K562 (cell line): ENCODE measurements around the gene FCHSD1. TPM values are rescaled to one million over a fixed set of nuclear protein-coding genes. Genes with fewer than 3 reads are reported as not detected.

Experiments used
- ATF4 ChIP-seq: fragments of 450-650 bp; formaldehyde crosslinking; IDR thresholded peaks from 2 replicates; pipeline ENCODE4 v1.4.0; 2022; ENCODE audit warnings: mild to moderate bottlenecking, moderate library complexity
- DMBX1 ChIP-seq: fragments of 250-450 bp; sonication (Bioruptor Pico); IDR thresholded peaks from 2 replicates; pipeline ENCODE4 v1.8.0; 2022; ENCODE audit warnings: inconsistent platforms, mild to moderate bottlenecking, moderate library complexity, borderline replicate concordance
- EHMT2 ChIP-seq: fragments of 450-650 bp; IDR thresholded peaks from 2 replicates; pipeline ENCODE4 v1.6.1; 2018; ENCODE audit warnings: antibody characterized with exemption
- FOXK2 ChIP-seq, 2 experiments: fragments of 450-650 bp; IDR thresholded peaks in 1 of 2; conservative IDR thresholded peaks in 1 of 2; 2 replicates each; pipeline ENCODE4 v1.6.1; 2016; ENCODE audit warnings: low read depth in 2 of 2, mild to moderate bottlenecking in 1 of 2
- GTF2B ChIP-seq: IDR thresholded peaks from 2 replicates; pipeline ENCODE4 v1.6.1; 2011; ENCODE audit not compliant: insufficient read length; ENCODE audit errors: extremely low read depth
- KDM5B ChIP-seq: fragments of 200-600 bp; sonication (generic); IDR thresholded peaks from 2 replicates; pipeline ENCODE4 v1.6.1; 2012; ENCODE audit warnings: low read depth, mild to moderate bottlenecking, moderate library complexity, low read length, control low read depth, inconsistent platforms; ENCODE audit not compliant: insufficient replicate concordance
- LEF1 ChIP-seq: fragments of 450-650 bp; IDR thresholded peaks from 2 replicates; pipeline ENCODE4 v1.6.1; 2016; ENCODE audit warnings: mild to moderate bottlenecking
- NFIX ChIP-seq: fragments of 250-450 bp; sonication (Bioruptor Pico); IDR thresholded peaks from 2 replicates; pipeline ENCODE4 v1.4.0; 2020; ENCODE audit warnings: low read depth, mild to moderate bottlenecking, moderate library complexity
- NR4A1 ChIP-seq, 2 experiments: fragments of 250-450 bp in 1 of 2; fragments of 450-650 bp in 1 of 2; sonication (Bioruptor Pico) in 1 of 2; IDR thresholded peaks; 2 replicates each; pipeline versions ENCODE4 v1.4.0 to v1.6.1; 2016 to 2020; ENCODE audit warnings: mild to moderate bottlenecking in 2 of 2, missing compliant biosample characterization in 1 of 2, missing genetic modification characterization in 1 of 2, moderate library complexity in 1 of 2
- PHF8 ChIP-seq: fragments of 200-600 bp; sonication (generic); IDR thresholded peaks from 2 replicates; pipeline ENCODE4 v1.6.1; 2012; ENCODE audit warnings: mixed run types, mild to moderate bottlenecking, inconsistent platforms, low read length, moderate library complexity, borderline replicate concordance
- POLR2AphosphoS5 ChIP-seq: IDR thresholded peaks from 2 replicates; pipeline ENCODE4 v1.6.1; 2011; ENCODE audit warnings: mild to moderate bottlenecking, low read depth, low read length, moderate library complexity; ENCODE audit not compliant: control insufficient read depth, insufficient read depth
- PTRF ChIP-seq: fragments of 450-650 bp; IDR thresholded peaks from 2 replicates; pipeline ENCODE4 v1.6.1; 2016; ENCODE audit warnings: mild to moderate bottlenecking, missing genetic modification characterization, missing compliant biosample characterization
- RAD51 ChIP-seq: fragments of 450-650 bp; IDR thresholded peaks from 2 replicates; pipeline ENCODE4 v1.7.1; 2016; ENCODE audit warnings: low read depth, mild to moderate bottlenecking, borderline replicate concordance
- SMARCE1 ChIP-seq: fragments of 450-650 bp; IDR thresholded peaks from 2 replicates; pipeline ENCODE4 v1.7.1; 2016; ENCODE audit warnings: mild to moderate bottlenecking
- STAT5B ChIP-seq: fragments of 250-450 bp; sonication (Bioruptor Pico); IDR thresholded peaks from 2 replicates; pipeline ENCODE4 v1.8.0; 2021; ENCODE audit warnings: mild to moderate bottlenecking, inconsistent platforms
- TEAD4 ChIP-seq, 2 experiments: sonication (generic) in 1 of 2; formaldehyde crosslinking in 1 of 2; IDR thresholded peaks; 2 replicates each; pipeline versions ENCODE4 v1.6.1 to v1.8.0; 2012 to 2022; ENCODE audit warnings: borderline replicate concordance in 1 of 2, inconsistent platforms in 1 of 2, low read length in 1 of 2, mild to moderate bottlenecking in 1 of 2, missing genetic modification reagents in 1 of 2
- ZNF431 ChIP-seq: sonication (generic); formaldehyde crosslinking; IDR thresholded peaks from 2 replicates; pipeline ENCODE4 v1.8.0; 2022; ENCODE audit warnings: mild to moderate bottlenecking, missing genetic modification reagents
- ZNF780A ChIP-seq: fragments of 250-450 bp; sonication (Bioruptor Pico); IDR thresholded peaks from 2 replicates; pipeline ENCODE4 v1.5.0; 2021; ENCODE audit warnings: mild to moderate bottlenecking
- polyA plus RNA-seq, 8 experiments: library from polyadenylated mRNA; depleted of rRNA in 4 of 8; stranded (reverse) in 5 of 8; unstranded in 3 of 8; fragments of >200 nt; fragmentation: Nextera tagmentation in 2 of 8; fragmentation: Illumina TruSeq in 1 of 8; extraction: Ambion mirVana in 2 of 8; extraction: Trizol in 1 of 8; gene quantifications; 2 replicates each; pipeline versions ENCODE4 v1.2.1 to v1.2.3, GENCODE V29; 2011 to 2014; ENCODE audit warnings: inconsistent platforms in 1 of 8, missing spikeins in 1 of 8
- total RNA-seq, 7 experiments: library from RNA; depleted of rRNA in 6 of 7; stranded (reverse); fragments of >200 nt in 6 of 7; fragmentation: Illumina TruSeq in 2 of 7; extraction: Trizol in 2 of 7; gene quantifications; 2 replicates each; pipeline versions ENCODE4 v1.2.1 to v1.2.3, GENCODE V29; 2011 to 2021; ENCODE audit warnings: low replicate concordance in 1 of 7

Gene FCHSD1
- total and polyA plus RNA-seq, 9 of the 15 experiments (the other 6 are each of a cell fraction or from before 2014, with no cell fraction given), result 0.35 to 37.5 (median 13.6) TPM

- TF ChIP-seq GTF2B (no peak), LEF1 (peak; percentile 47; the same call in 1 of the 2 replicates), POLR2AphosphoS5 (peak; percentile 19; the same call in 1 of the 2 replicates), RAD51 (no peak), FOXK2 (conservative IDR thresholded peaks at IDR 0.05 in 1 of 2, IDR thresholded peaks at IDR 0.05 in 1 of 2; ENCODE audit: low read depth in 2 of 2) (0 out of 4 replicates have a peak, but pooled peaks of 1 of the 2 experiments have one; percentile 43), TEAD4 (IDR thresholded peaks at IDR 0.05; ENCODE audit: low read length) (peak; percentile 61), TEAD4 (CRISPR knock-in tag; IDR thresholded peaks at IDR 0.05; ENCODE audit: borderline replicate concordance) (no peak), PTRF (tag) (no peak), STAT5B (CRISPR knock-in tag) (no peak), SMARCE1 (0 out of 2 replicates have a peak, but pooled peaks have one; percentile 20), PHF8 (no peak), NFIX (CRISPR knock-in tag) (no peak), KDM5B (peak; percentile 13), DMBX1 (0 out of 2 replicates have a peak, but pooled peaks have one; percentile 13), ZNF431 (no peak), ATF4 (CRISPR knock-in tag) (no peak), NR4A1 (CRISPR knock-in tag; IDR thresholded peaks at IDR 0.05) (no peak), NR4A1 (tag; IDR thresholded peaks at IDR 0.05) (no peak), EHMT2 (no peak), ZNF780A (CRISPR knock-in tag) (no peak)
Measured at GRCh38 chr5:141618030-141618803, 33.0 kb downstream of the FCHSD1 start (continued).
